Ascending aorta (tissue), 2 donors: ENCODE data around the gene ADGRA1. TPM values are rescaled to one million over a fixed set of nuclear protein-coding genes. Genes with fewer than 3 reads are reported as not detected.

Experiments used
- DNase-seq, 2 donors: peaks; one replicate each; pipeline ENCODE4 v3.0.0-alpha.2; 2019; ENCODE audit warnings: low spot score in 2 of 2
- H3K27ac ChIP-seq, 2 donors: fragments of 200-600 bp; sonication (generic); one replicate each; pipeline ENCODE4 v1.5.1; 2016 to 2017; ENCODE audit warnings: mild to moderate bottlenecking in 1 of 2
- H3K27me3 ChIP-seq: fragments of 200-600 bp; sonication (generic); one replicate; pipeline ENCODE4 v1.5.1; 2017
- H3K36me3 ChIP-seq, 2 donors: fragments of 200-600 bp; sonication (generic); one replicate each; pipeline ENCODE4 v1.5.1; 2016
- H3K4me1 ChIP-seq, 2 donors: fragments of 200-600 bp; sonication (generic); one replicate each; pipeline ENCODE4 v1.5.1; 2016 to 2017; ENCODE audit warnings: mild to moderate bottlenecking in 1 of 2
- H3K4me3 ChIP-seq, 2 donors: fragments of 200-600 bp; sonication (generic); one replicate each; pipeline ENCODE4 v1.5.1; 2016 to 2017; ENCODE audit warnings: mild to moderate bottlenecking in 1 of 2
- H3K9me3 ChIP-seq, 2 donors: fragments of 200-600 bp; sonication (generic); one replicate each; pipeline ENCODE4 v1.5.1; 2016
- intact Hi-C: fragments of 100-400 bp; cut with DNase I; formaldehyde crosslinking; loops from one replicate; pipeline ENCODE4 v1.15.1; 2023
- total RNA-seq: library from RNA; depleted of rRNA; stranded (reverse); fragments of >200 nt; gene quantifications from one replicate; pipeline ENCODE4 v1.1.0, GENCODE V29; 2016
- TF ChIP-seq, protein P1 (sequence below), 3 experiments: fragments of 200-600 bp in 2 of 3; fragments of 450-650 bp in 1 of 3; sonication (generic) in 2 of 3; IDR thresholded peaks; one replicate each; pipeline ENCODE4 v1.5.1; 2016 to 2019; ENCODE audit warnings: antibody characterized with exemption in 3 of 3, mild to moderate bottlenecking in 1 of 3, moderate library complexity in 1 of 3

ADGRA1 gene
- total RNA-seq, 1 donor from 2014 or later, result not detected

DNA sequence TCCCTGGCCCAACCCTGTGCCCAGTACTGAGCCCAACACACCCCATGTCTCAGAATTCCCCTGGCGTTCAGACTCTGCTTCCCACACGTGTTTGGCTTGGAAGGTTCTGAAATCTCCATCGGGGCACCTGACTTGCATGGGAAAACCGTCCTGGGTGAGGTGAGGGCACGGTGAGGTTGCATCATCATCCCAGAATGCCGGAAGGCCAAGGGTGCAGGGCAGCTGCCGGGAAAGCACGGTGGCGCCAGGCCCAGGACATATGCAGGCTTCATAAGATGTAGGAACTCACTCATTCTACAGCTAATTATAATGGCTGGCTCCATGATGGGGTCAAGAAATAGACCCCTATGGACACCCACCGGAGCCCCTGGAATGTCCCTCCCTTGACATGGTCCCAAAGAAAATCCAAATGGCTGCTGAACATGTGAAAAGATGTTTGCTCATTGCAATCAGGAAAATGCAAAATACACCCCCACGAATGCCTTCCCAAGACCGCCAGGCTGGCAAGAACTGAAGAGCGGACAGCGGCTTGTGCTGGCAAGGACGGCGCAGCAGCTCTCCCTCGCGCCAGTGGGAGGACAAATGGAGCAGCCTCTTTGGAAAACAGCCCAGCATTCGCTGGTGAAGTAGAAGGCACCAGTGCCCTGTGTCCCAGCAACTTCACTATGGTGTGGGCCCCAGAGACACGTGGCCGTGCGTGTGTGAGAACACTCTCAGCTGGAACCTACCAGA is 74.6 kb downstream of the ADGRA1 start:
- no peak overlapping the region for H3K27ac ChIP-seq
- no peaks in the 10 kb centered on the region for H3K27me3 ChIP-seq
- peaks cover 2 to 4% of the 10 kb centered on the region in 2 donors for H3K4me1 ChIP-seq
- H3K36me3 ChIP-seq, result no peaks in the 10 kb centered on the region
- intact Hi-C loops, result no loop called here
- TF ChIP-seq, protein P1, sequence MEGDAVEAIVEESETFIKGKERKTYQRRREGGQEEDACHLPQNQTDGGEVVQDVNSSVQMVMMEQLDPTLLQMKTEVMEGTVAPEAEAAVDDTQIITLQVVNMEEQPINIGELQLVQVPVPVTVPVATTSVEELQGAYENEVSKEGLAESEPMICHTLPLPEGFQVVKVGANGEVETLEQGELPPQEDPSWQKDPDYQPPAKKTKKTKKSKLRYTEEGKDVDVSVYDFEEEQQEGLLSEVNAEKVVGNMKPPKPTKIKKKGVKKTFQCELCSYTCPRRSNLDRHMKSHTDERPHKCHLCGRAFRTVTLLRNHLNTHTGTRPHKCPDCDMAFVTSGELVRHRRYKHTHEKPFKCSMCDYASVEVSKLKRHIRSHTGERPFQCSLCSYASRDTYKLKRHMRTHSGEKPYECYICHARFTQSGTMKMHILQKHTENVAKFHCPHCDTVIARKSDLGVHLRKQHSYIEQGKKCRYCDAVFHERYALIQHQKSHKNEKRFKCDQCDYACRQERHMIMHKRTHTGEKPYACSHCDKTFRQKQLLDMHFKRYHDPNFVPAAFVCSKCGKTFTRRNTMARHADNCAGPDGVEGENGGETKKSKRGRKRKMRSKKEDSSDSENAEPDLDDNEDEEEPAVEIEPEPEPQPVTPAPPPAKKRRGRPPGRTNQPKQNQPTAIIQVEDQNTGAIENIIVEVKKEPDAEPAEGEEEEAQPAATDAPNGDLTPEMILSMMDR (IDR thresholded peaks at IDR 0.05), result no peak
- no peak overlapping the region for H3K4me3 ChIP-seq
- no peak for DNase-seq
- H3K9me3 ChIP-seq, result no peaks in the 10 kb centered on the region

DNA sequence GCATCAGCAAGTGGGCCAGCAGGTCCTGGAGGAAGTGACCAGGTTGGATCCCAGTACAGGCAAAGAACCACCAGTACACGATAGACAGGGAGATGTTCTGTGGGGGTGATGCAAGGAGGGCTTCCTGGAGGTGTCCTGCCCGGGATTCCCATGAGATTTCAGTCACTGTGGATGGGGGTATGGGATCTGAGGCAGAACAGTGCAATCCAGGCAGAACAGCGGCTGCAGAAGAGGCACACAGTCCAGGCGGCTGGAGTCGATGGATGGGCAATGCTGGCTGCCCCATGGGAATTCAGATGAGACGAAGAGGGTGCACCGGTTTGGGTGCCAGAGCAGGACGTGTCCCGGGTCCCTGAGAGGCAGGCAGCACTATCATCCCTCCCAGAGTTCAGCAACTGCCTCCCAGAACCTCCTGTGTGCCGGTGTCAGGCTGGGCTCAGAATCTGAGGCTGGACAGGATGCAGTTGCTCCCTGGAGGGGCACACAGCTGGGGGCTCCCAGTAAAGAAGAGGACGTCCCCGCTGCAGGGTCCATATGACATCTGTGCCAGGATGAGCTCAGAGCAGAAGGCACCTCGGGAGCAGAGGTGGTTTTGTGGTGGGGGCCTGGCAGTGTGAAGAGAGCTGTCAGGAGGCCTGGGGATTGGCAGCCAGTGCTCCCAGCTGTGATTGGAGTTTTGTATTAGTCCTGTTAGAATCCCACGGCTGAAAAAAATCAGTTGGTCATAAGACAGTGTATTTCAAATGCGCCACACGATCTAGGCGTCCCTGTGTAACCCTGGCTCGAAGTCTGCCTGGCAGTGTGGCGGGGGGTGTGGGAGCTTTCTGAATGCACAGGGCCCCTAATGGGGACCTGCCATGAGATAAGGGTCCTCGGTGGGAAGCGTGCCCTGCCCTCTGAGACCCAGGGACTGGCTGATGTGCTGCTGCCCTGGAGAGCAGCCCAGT is 75.5 kb downstream of the ADGRA1 start:
- Histone ChIP-seq H3K27ac (no peak overlapping the region), H3K36me3 (no peaks in the 10 kb centered on the region), H3K4me1 (peaks cover 2 to 4% of the 10 kb centered on the region in 2 donors), H3K27me3 (no peaks in the 10 kb centered on the region), H3K9me3 (no peaks in the 10 kb centered on the region), H3K4me3 (no peak overlapping the region)
- TF ChIP-seq, protein P1 (IDR thresholded peaks at IDR 0.05), result no peak
- intact Hi-C loops, result no loop called here
- DNase-seq, result no peak

DNA sequence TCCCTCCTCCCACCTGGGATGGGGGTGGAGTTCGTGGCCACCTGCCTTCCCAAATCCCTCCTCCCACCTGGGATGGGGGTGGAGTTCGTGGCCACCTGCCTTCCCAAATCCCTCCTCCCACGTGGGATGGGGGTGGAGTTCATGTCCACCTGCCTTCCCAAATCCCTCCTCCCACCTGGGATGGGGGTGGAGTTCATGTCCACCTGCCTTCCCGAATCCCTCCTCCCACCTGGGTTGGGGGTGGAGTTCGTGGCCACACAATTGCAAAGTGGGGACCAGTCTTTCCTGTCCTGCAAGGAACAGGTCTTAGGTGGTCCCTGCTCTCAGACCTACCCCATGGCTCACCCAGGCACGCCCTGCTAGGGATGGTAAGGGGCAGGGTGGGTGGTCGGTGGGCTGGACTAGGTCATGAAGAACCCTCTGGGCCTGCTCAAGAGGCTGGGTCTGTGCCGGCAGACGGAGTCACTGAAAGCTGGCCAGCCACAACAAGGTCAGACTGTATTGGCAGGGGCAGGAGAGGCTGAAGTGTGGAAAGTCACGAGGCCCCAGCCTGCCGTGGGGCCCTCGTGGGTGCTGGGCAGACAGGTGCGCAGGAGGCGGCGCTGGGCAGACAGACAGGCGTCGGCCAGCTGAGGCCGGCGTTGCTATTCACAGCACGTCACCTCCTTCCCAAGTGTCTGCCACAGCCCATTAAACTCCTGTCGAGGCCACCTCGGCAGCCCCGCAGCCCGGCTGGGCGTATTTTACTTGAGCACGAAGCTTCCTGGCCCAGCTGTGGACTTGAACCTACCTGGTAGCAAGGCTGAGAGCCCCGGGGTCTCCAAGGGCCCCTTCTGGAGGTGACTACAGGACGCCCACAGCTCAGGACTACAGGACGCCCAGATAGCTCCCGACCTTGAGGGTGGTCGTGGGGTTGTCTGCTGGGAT is 76.4 kb downstream of the ADGRA1 start:
- TF ChIP-seq, protein P1 (IDR thresholded peaks at IDR 0.05), result no peak
- intact Hi-C loops, result no loop called here
- H3K36me3 ChIP-seq, result no peaks in the 10 kb centered on the region
- H3K27ac ChIP-seq, result no peak overlapping the region
- no peak for DNase-seq
- no peaks in the 10 kb centered on the region for H3K27me3 ChIP-seq
- peaks cover 2 to 4% of the 10 kb centered on the region in 2 donors for H3K4me1 ChIP-seq
- H3K9me3 ChIP-seq, result no peaks in the 10 kb centered on the region
- no peak overlapping the region for H3K4me3 ChIP-seq

DNA sequence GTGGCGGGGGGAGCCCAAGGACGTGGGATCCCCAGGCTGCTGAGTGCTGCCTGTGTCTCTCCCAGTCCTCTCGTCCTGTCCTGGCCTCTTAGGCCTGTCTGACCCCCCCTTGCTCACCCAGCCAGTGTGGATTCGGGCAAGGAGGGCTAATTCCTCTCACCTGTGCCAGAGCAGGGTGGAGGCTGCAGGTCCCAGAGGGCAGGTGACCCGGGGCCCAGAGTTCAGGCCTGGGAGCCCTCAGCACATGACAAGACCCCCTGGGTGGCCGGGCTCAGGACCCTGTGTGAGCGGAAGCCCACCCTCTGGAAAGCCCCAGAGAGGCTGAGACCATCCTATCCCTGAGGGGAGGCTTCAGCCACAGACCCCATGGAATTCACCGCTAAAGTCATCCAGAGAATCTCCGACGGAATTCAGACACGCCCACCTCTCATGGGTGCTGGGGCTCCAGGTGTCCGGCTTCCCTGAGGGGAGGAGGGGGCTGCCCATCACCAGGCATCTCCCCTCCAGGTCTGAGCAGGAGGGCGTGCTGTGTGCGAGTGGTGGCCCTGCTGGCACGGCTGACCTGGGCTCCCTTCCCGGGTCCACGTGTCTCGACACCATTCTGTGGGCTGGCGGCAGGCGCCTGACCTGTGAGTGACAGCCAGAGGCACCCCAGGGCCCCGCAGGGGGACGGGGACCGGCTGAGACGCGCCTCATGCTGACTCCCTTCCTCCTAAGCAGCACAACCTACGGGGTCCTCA is 77.3 kb downstream of the ADGRA1 start:
- no peak for DNase-seq
- no peak overlapping the region for H3K27ac ChIP-seq
- H3K27me3 ChIP-seq, result no peaks in the 10 kb centered on the region

More for the DNA sequence above, 77.3 kb downstream of the ADGRA1 start:
- Histone ChIP-seq H3K4me3 (no peak overlapping the region), H3K36me3 (no peaks in the 10 kb centered on the region), H3K4me1 (peaks cover 2 to 4% of the 10 kb centered on the region in 2 donors), H3K9me3 (no peaks in the 10 kb centered on the region)
- TF ChIP-seq, protein P1 (IDR thresholded peaks at IDR 0.05), result no peak
- intact Hi-C loops, result no loop called here
